ENCODE measurements around the gene BASP1.

The BASP1 gene

DNA sequence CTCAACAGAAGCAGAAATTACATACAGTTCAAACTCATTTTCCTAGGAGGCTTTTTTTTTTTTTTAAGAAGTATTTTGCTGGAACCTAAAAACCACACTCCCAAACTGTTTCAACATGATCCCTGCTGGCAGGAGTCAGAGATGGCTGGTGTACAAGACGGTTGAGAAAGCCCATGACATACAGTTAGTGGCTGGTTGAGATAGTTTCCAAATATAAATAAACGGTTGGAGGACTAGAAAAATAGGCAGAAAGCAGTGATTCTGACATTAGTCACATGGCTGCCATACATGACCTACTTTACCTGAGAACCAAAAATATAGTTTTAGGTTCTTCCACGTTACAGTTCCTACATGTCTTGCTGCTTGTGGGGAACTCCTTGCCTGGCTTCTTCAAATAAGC lies 31.7 kb upstream of the BASP1 start:
- TF ChIP-seq CREB5 (CRISPR knock-in tag; IDR thresholded peaks at IDR 0.05; ENCODE audit: low read depth): no peak
- TF ChIP-seq ARNTL (CRISPR knock-in tag; IDR thresholded peaks at IDR 0.05; ENCODE audit: borderline replicate concordance, low read depth): no peak
- no peak for TF ChIP-seq POU6F1 (CRISPR knock-in tag; IDR thresholded peaks at IDR 0.05; ENCODE audit: borderline replicate concordance, low read depth)
- no peak for TF ChIP-seq ZNF70 (CRISPR knock-in tag; IDR thresholded peaks at IDR 0.05)
- no peak for TF ChIP-seq TSHZ2 (CRISPR knock-in tag; IDR thresholded peaks at IDR 0.05)
- no peak for TF ChIP-seq BACH2 (CRISPR knock-in tag; IDR thresholded peaks at IDR 0.05; ENCODE audit: borderline replicate concordance)
- TF ChIP-seq PPARA (CRISPR knock-in tag; IDR thresholded peaks at IDR 0.05; ENCODE audit: borderline replicate concordance): no peak
- TF ChIP-seq ZFP30 (CRISPR knock-in tag; IDR thresholded peaks at IDR 0.05): no peak
- TF ChIP-seq OSR1 (CRISPR knock-in tag; IDR thresholded peaks at IDR 0.05): no peak
- ATAC-seq: no peak

DNA sequence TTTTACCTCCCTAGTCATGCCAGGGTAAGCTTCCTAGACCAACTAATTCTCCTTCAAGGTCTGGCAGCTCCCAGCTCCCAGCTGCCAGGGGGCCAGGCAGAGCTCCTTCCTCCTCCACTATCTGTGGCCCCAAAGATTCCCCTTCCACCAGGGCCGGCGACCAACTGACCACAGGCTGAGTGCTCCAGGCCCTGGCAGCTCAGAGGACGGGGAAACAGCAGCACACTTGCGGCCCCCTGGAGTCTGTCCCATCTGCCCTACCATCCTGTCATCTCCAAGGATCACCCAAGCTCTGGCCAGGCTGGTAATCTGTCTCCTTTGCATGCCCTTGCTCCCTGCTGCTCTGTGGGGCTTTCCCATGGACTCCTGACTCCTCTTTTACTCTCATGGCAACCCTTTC lies 31.2 kb upstream of the BASP1 start:
- TF ChIP-seq ZFP3 (CRISPR knock-in tag; IDR thresholded peaks at IDR 0.05) (no peak), TOX (CRISPR knock-in tag; IDR thresholded peaks at IDR 0.05; ENCODE audit: borderline replicate concordance) (no peak), ZC3H10 (CRISPR knock-in tag; IDR thresholded peaks at IDR 0.05) (no peak), PATZ1 (CRISPR knock-in tag; IDR thresholded peaks at IDR 0.05; ENCODE audit: borderline replicate concordance) (no peak), ARNTL (CRISPR knock-in tag; IDR thresholded peaks at IDR 0.05; ENCODE audit: borderline replicate concordance, low read depth) (no peak), PPARA (CRISPR knock-in tag; IDR thresholded peaks at IDR 0.05; ENCODE audit: borderline replicate concordance) (no peak)
- ATAC-seq: no peak

- no peak for ATAC-seq
- TF ChIP-seq PATZ1 (CRISPR knock-in tag; IDR thresholded peaks at IDR 0.05; ENCODE audit: borderline replicate concordance) (no peak), GLIS3 (CRISPR knock-in tag; IDR thresholded peaks at IDR 0.05) (no peak), ZFP3 (CRISPR knock-in tag; IDR thresholded peaks at IDR 0.05) (no peak), CREB5 (CRISPR knock-in tag; IDR thresholded peaks at IDR 0.05; ENCODE audit: low read depth) (no peak), SNAI2 (CRISPR knock-in tag; IDR thresholded peaks at IDR 0.05) (no peak), POU6F1 (CRISPR knock-in tag; IDR thresholded peaks at IDR 0.05; ENCODE audit: borderline replicate concordance, low read depth) (no peak), ESRRG (CRISPR knock-in tag; IDR thresholded peaks at IDR 0.05) (no peak), ZC3H10 (CRISPR knock-in tag; IDR thresholded peaks at IDR 0.05) (no peak), OSR1 (CRISPR knock-in tag; IDR thresholded peaks at IDR 0.05) (no peak), ZFP30 (CRISPR knock-in tag; IDR thresholded peaks at IDR 0.05) (no peak), TOX (CRISPR knock-in tag; IDR thresholded peaks at IDR 0.05; ENCODE audit: borderline replicate concordance) (no peak), PPARA (CRISPR knock-in tag; IDR thresholded peaks at IDR 0.05; ENCODE audit: borderline replicate concordance) (no peak), ZNF70 (CRISPR knock-in tag; IDR thresholded peaks at IDR 0.05) (no peak), ZNF565 (CRISPR knock-in tag; conservative IDR thresholded peaks at IDR 0.05; ENCODE audit: low read depth) (no peak)
Measured at GRCh38 chr5:17187011-17187785, 30.2 kb upstream of the BASP1 start.
